H1 (cell line): ENCODE data around the gene ISG20L2. TPM values are rescaled to one million over a fixed set of nuclear protein-coding genes. Genes with fewer than 3 reads are reported as not detected.
A peak's percentile ranks its signal among the peaks of the same experiment; 100 is the strongest.

Experiments used
- BCL11A ChIP-seq, 2 experiments: IDR thresholded peaks; one replicate each; pipeline ENCODE4 v1.6.1; 2011; ENCODE audit warnings: low read depth in 2 of 2, low read length in 2 of 2, mild to moderate bottlenecking in 2 of 2
- CHD7 ChIP-seq: fragments of 300-600 bp; sonication (generic); IDR thresholded peaks from 2 replicates; pipeline ENCODE4 v1.7.1; 2012; ENCODE audit warnings: low read length, moderate library complexity, mild to moderate bottlenecking, inconsistent platforms; ENCODE audit not compliant: insufficient replicate concordance
- CREB1 ChIP-seq: IDR thresholded peaks from 2 replicates; pipeline ENCODE4 v1.6.1; 2012; ENCODE audit warnings: inconsistent platforms
- POU5F1 ChIP-seq: IDR thresholded peaks from 2 replicates; pipeline ENCODE4 v1.6.1; 2011; ENCODE audit warnings: low read depth, mild to moderate bottlenecking, low read length, moderate library complexity
- RNF2 ChIP-seq: fragments of 200-900, 300-1000 bp; sonication (generic); IDR thresholded peaks from 2 replicates; pipeline ENCODE4 v1.7.1; 2016; ENCODE audit warnings: borderline replicate concordance, low read depth, mild to moderate bottlenecking, antibody characterized with exemption, low read length; ENCODE audit not compliant: poor library complexity, severe bottlenecking; ENCODE audit errors: missing control alignments
- TAF1 ChIP-seq: IDR thresholded peaks from 2 replicates; pipeline ENCODE4 v1.6.1; 2011; ENCODE audit warnings: mild to moderate bottlenecking, low read depth, low read length
- polyA plus RNA-seq, 7 experiments: library from polyadenylated mRNA; depleted of rRNA in 3 of 7; stranded (reverse) in 5 of 7; unstranded in 2 of 7; fragments of >200 nt in 5 of 7; fragments of 200-250 nt in 2 of 7; gene quantifications; 1 replicate in 5 of 7; 2 replicates in 1 of 7; 4 replicates in 1 of 7; pipeline versions ENCODE4 v1.2.1 to v1.2.3, GENCODE V29; 2011 to 2013; ENCODE audit warnings: missing spikeins in 2 of 7, mixed read lengths in 2 of 7
- total RNA-seq: library from RNA; stranded (reverse); fragmentation: NEBNext Ultra II Directional; extraction: Animal tissue kit (Norgen Biotek cat#: 25700); gene quantifications from 2 replicates; pipeline ENCODE4 v1.2.1, GENCODE V29; 2021
- TF ChIP-seq, protein P1 (sequence below): IDR thresholded peaks from 2 replicates; pipeline ENCODE4 v1.6.1; 2012; ENCODE audit warnings: low read length, inconsistent platforms

ISG20L2 gene
- total and polyA plus RNA-seq, 2 of the 8 experiments (the other 6 are each of a cell fraction or from before 2014, with no cell fraction given) = 47.5 to 53.0 TPM

DNA sequence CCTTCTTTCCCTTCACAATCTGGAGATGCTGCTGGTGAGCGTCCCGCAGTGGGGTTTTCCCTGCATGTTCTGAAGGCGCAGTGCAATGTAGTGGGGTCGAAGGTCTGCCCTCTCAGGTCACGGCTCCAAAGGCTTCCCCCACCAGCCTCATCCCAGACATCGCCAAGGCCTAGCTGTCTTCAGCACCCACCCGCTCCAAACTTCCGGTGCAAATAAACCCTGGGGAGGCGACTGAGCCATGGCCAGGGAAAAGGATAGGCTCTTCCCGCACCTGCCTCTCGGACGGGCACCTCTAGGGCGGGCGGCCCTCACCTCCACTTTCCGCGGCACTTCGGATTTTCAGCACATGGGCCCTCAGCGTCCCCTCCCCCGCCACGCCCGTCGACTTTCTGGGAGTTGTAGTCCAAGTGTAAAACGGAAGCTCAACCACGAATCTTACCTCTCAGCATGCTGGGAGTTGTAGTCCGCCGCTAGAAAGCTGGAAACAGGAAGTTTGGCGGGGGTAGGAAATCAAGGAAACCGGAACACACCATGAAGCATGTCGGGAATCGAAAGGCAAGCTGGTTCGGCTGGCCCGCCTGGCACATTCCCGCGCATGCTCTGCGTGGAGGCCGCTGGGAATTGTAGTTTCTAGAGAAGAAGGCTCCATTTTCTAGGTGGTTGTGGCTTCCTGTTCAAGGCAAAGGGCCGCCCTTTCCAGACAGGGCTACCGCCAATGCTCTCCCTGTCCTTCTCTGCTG is 12.3 kb upstream of the ISG20L2 start, which contains the start of gene MRPL24 (continued):
- peak; percentile 74 for TF ChIP-seq TAF1
- no peak for TF ChIP-seq POU5F1
- no peak for TF ChIP-seq CHD7
- TF ChIP-seq RNF2 = no peak
- peak; percentile 83 for TF ChIP-seq CREB1
- TF ChIP-seq, protein P1, sequence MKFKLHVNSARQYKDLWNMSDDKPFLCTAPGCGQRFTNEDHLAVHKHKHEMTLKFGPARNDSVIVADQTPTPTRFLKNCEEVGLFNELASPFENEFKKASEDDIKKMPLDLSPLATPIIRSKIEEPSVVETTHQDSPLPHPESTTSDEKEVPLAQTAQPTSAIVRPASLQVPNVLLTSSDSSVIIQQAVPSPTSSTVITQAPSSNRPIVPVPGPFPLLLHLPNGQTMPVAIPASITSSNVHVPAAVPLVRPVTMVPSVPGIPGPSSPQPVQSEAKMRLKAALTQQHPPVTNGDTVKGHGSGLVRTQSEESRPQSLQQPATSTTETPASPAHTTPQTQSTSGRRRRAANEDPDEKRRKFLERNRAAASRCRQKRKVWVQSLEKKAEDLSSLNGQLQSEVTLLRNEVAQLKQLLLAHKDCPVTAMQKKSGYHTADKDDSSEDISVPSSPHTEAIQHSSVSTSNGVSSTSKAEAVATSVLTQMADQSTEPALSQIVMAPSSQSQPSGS = no peak
- no peak for TF ChIP-seq BCL11A (IDR thresholded peaks at IDR 0.05; ENCODE audit: low read depth in 2 of 2, low read length in 2 of 2)
